D721Med (cell line): ENCODE results near the gene VSNL1.

ENCODE experiments used
- DNase-seq: peaks from one replicate; pipeline ENCODE4 v3.0.0; 2011; ENCODE audit warnings: low spot score; ENCODE audit not compliant: insufficient read length
- FAIRE-seq: peaks from 2 replicates; lab custom pipeline; 2011; peaks lifted over from hg19 to GRCh38; lab: Jason Lieb, UNC
- CTCF ChIP-seq: IDR thresholded peaks from 2 replicates; pipeline ENCODE4 v1.5.1; 2012; ENCODE audit warnings: mild to moderate bottlenecking, control low read depth; ENCODE audit not compliant: insufficient read depth; ENCODE audit errors: missing control alignments

The VSNL1 gene

GRCh38 chr2:17542471-17542870, 2.0 kb downstream of the VSNL1 start:
- DNase-seq (no peak), FAIRE-seq (no peak)
- no peak for TF ChIP-seq CTCF

- DNase-seq: no peak
- TF ChIP-seq CTCF: no peak
- no peak for FAIRE-seq
Observed at GRCh38 chr2:17543131-17543660, 2.7 kb downstream of the VSNL1 start.

GRCh38 chr2:17543848-17544247, 3.4 kb downstream of the VSNL1 start:
- no peak for FAIRE-seq
- DNase-seq: no peak
- TF ChIP-seq CTCF: no peak

- TF ChIP-seq CTCF: no peak
- no peak for DNase-seq
- no peak for FAIRE-seq
Observed at GRCh38 chr2:17544256-17544655, 3.8 kb downstream of the VSNL1 start.

GRCh38 chr2:17545680-17546613, 5.5 kb downstream of the VSNL1 start:
- FAIRE-seq (no peak), DNase-seq (no peak)
- TF ChIP-seq CTCF: no peak

GRCh38 chr2:17547237-17547636, 6.7 kb downstream of the VSNL1 start:
- DNase-seq: no peak
- FAIRE-seq: no peak
- TF ChIP-seq CTCF: no peak

GRCh38 chr2:17547737-17548136, 7.2 kb downstream of the VSNL1 start:
- DNase-seq (no peak), FAIRE-seq (no peak)
- TF ChIP-seq CTCF: no peak
